22Rv1 (cell line): ENCODE data around the gene RPL22.

Source experiments
- CTCF ChIP-seq: fragments of 450-650 bp; IDR thresholded peaks from 2 replicates; pipeline ENCODE4 v1.5.1; 2017; ENCODE audit warnings: mild to moderate bottlenecking
- ZFX ChIP-seq: fragments of 450-650 bp; IDR thresholded peaks from 2 replicates; pipeline ENCODE4 v1.6.1; 2017; ENCODE audit warnings: antibody characterized with exemption, borderline replicate concordance

GRCh38 chr1:6234502-6235295 is 35.3 kb upstream of the RPL22 start:
- no peak for TF ChIP-seq CTCF
- no peak for TF ChIP-seq ZFX
